ENCODE data around the gene CYLD. TPM values are rescaled to one million over a fixed set of nuclear protein-coding genes. Genes with fewer than 3 reads are reported as not detected.

Gene CYLD
- total RNA-seq = 39.5 TPM
- long read RNA-seq, transcript CYLD-202 (18 exons, 3,536 nt) = minor isoform, 8 of 60 reads
- long read RNA-seq, transcript CYLD-214 (18 exons, 3,513 nt) = major isoform, 21 of 60 reads
- long read RNA-seq, partial matches to known transcripts = 15 of 60 reads
- long read RNA-seq, other reads (novel, unspliced or antisense) = 16 of 60 reads

GRCh38 chr16:50741781-50742575 is at the start of gene CYLD:
Gene CYLD, plus strand, starts transcription at chr16:50742086. Its CDS starts 7,613 bp downstream, at chr16:50749699.
- intact Hi-C loops (cut with DNase I) = loop anchor here (5.0 to 10.0 kb wide), 3 partner anchors 65 to 377 kb away; partner anchors contain the start of gene BRD7
- peak; percentile 100 for DNase-seq (ENCODE audit: low spot score)

- no peak for DNase-seq (ENCODE audit: low spot score)
- intact Hi-C loops (cut with DNase I) = no loop called here
Measured at GRCh38 chr16:50692644-50692998, 49.3 kb upstream of the CYLD start.

- DNase-seq (ENCODE audit: low spot score) = no peak
- intact Hi-C loops (cut with DNase I) = no loop called here
Measured at GRCh38 chr16:50692999-50693781, 48.7 kb upstream of the CYLD start, which contains the start of gene NOD2. Gene NOD2, plus strand, starts transcription at chr16:50693606. Its CDS starts 5,890 bp downstream, at chr16:50699496.

DNA sequence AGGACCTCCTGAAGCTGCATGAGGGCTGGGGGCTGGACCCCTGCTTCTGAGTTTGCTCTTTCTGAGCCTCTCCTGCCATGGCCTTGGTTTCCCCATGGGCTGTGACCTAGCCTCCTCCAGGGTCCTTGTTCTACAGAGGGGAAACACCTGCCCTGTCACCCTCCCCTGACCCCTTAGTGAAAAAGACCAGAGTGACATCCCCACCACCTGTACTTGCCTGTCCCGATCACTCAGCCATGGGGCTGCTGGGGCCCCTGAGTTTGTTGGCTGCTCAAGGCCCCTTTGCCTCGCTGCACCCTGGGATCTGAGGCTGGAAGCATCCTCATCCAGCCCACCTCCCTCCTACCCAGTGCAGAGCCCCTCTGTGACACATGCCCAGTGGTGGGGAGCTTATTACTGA is 47.7 kb upstream of the CYLD start:
- intact Hi-C loops (cut with DNase I) = no loop called here
- DNase-seq (ENCODE audit: low spot score) = no peak

- intact Hi-C loops (cut with DNase I) = no loop called here
- DNase-seq (ENCODE audit: low spot score) = no peak
Measured at GRCh38 chr16:50695017-50696000, 46.6 kb upstream of the CYLD start.

DNA sequence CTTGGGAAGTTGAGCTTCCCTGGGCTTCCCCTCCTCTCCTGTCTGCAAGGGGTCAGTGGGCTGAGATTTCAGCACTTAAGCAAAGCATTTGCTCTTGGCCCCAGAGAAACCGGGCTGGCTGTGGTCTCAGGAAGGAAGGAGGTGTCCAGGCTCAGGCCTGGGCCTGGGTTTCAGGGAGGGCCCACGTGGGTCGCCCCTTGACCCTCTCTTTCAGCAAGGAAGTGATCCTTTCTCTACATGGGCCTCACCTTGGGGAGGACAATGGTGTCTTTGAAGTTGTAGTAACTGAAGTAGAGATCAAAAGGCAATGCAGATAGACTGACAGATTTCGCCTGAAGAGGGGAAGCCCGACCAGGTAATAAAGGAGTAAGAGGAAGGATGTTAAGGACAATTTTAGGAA is 45.8 kb upstream of the CYLD start:
- no peak for DNase-seq (ENCODE audit: low spot score)
- intact Hi-C loops (cut with DNase I) = no loop called here

GRCh38 chr16:50696575-50697420 is 45.1 kb upstream of the CYLD start:
- intact Hi-C loops (cut with DNase I) = no loop called here
- peak; percentile 93 for DNase-seq (ENCODE audit: low spot score)

DNA sequence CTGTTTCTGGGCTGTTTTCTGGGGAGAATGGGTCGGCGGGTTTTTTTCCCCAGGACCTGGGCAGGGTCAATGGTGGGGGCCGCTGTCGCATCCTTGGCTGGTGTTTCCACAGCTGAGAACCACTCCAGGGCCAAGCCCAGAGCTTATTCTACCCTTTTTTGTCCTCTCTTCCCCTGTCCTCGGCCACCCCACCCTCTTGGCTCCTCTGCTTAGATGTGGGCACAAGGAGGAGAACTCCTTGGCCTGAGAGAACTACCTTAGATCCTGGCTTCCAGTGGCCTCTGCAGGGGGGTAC is 44.5 kb upstream of the CYLD start:
- intact Hi-C loops (cut with DNase I) = no loop called here
- DNase-seq (ENCODE audit: low spot score) = no peak

- intact Hi-C loops (cut with DNase I) = no loop called here
Measured at GRCh38 chr16:50697881-50698767, 43.8 kb upstream of the CYLD start.

DNA sequence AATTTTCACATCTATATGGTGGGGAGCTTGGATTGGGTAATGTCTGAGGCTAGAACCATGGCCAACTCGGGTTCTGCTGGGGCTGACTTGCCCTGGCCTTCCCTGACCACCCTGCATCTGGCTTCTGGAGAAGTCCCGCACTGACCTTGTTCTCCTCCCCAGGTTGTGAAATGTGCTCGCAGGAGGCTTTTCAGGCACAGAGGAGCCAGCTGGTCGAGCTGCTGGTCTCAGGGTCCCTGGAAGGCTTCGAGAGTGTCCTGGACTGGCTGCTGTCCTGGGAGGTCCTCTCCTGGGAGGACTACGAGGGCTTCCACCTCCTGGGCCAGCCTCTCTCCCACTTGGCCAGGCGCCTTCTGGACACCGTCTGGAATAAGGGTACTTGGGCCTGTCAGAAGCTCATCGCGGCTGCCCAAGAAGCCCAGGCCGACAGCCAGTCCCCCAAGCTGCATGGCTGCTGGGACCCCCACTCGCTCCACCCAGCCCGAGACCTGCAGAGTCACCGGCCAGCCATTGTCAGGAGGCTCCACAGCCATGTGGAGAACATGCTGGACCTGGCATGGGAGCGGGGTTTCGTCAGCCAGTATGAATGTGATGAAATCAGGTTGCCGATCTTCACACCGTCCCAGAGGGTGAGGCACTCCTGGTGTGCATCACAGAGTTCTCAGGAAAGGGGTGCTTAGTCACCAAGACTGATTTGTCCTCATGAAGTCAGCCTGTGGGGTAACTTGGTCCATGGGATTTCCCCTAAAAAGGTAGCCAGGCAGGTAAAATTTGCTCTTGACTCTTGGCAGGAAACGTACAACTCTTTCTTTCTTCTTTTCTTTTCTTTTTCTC is 42.3 kb upstream of the CYLD start:
- no peak for DNase-seq (ENCODE audit: low spot score)
- intact Hi-C loops (cut with DNase I) = no loop called here

More at GRCh38 chr16:50697881-50698767, 43.8 kb upstream of the CYLD start:
- peak; percentile 82 for DNase-seq (ENCODE audit: low spot score)

DNA sequence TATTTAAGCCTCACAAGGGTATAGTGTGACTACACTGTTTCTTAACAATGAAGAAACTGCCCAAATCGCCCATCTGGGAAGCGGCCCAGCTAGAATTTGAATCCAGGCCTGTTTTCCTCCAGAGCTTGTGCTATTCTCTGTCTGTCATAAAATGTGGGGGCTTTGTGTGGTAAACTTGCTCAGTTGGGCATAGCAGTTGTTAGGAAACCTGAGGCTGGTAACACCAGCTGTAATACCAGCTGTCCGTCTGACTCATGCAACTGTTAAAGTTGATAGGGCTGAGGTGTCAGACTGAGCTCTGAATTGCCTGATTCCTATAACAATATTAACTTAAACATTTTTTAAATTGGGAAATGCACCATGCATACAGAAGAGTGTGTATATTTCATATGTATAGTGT is 39.2 kb upstream of the CYLD start:
- no peak for DNase-seq (ENCODE audit: low spot score)
- intact Hi-C loops (cut with DNase I) = no loop called here

- intact Hi-C loops (cut with DNase I) = no loop called here
Measured at GRCh38 chr16:50704245-50704644, 37.6 kb upstream of the CYLD start.

GRCh38 chr16:50705436-50706110 is 36.3 kb upstream of the CYLD start:
- no peak for DNase-seq (ENCODE audit: low spot score)
- intact Hi-C loops (cut with DNase I) = no loop called here

More at GRCh38 chr16:50704245-50704644, 37.6 kb upstream of the CYLD start:
- no peak for DNase-seq (ENCODE audit: low spot score)

GRCh38 chr16:50706250-50706649 is 35.6 kb upstream of the CYLD start:
- DNase-seq (ENCODE audit: low spot score) = no peak
- intact Hi-C loops (cut with DNase I) = no loop called here

DNA sequence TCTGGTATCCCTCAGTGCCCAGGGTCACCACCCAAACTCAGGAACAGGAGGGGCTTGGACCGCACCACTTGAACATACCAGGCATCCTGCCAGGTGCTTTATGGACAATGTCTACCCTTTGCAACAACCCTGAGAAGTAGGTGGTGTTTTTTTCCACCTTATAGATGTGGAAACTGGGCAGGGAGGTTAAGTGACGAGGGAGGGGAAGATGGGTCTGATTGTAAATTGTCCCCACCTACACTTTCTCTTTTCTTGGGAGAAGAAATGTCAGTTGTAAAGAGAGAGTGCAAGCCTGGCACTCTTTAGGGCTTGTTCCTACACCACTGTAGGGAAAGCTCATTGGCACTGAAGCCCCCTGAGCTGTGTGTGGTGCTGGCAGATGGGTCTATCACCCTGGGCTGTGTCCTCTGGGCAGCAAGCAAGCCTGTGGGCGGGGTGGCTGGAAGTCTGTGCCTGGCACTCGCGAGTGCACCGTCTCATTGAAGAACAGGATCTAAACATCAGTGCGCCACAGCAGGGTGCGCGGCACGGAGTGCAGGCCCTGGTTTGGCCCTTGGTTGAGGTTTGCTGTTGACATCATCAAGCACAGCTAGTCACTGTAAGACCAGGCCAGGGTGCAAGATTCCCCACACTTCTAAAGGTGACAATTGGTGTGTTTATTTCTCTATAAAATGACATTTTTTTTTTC is 33.4 kb upstream of the CYLD start:
- DNase-seq (ENCODE audit: low spot score) = no peak

More for the DNA sequence above, 33.4 kb upstream of the CYLD start:
- intact Hi-C loops (cut with DNase I) = no loop called here

Measured in cardiac septum (tissue), 1 donor.